Femur (tissue), 1 donor: ENCODE results near the gene PROM1.

Experiments
- DNase-seq: peaks from one replicate; pipeline ENCODE4 v3.0.0-alpha.2; 2017

The PROM1 gene

DNA sequence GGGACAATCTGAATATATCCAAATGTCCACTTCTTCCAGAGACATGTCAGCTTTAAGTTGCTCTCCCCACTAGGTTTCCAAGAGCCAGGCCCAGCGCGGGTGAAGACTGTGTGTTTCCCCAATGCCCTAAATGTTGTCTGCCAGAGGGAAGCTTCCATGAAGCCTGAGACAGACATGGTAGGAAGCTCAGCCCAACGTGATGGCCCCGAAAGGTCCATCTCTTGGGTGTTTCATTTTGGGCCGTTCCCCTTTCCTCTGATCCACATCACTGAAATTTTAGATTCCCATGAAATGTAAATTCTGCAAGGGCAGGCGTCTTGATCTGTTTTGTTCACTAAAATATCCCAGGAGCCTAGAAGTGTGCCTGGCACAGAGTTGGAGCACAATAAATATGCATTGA, 25.4 kb upstream of the PROM1 start:
- no peak for DNase-seq

DNA sequence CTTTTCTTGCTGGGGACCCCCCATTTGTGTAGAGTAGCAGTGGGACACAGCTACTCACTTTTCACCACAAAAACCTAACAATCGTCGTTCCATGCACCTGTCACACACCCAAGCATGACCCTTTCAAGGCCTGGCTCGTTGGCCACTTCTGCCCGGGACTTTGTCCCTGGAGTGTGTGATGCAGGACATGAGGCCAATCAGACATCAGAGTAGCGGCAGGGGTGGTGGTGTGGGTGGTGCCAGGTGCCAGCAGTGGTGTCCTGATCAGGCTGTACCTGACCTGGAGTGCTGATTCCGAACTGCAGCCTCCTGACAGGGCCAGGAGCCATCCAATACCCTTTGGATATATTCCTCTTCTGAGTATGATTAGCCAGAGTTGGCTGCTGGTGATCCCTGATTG, 23.1 kb upstream of the PROM1 start:
- no peak for DNase-seq

DNA sequence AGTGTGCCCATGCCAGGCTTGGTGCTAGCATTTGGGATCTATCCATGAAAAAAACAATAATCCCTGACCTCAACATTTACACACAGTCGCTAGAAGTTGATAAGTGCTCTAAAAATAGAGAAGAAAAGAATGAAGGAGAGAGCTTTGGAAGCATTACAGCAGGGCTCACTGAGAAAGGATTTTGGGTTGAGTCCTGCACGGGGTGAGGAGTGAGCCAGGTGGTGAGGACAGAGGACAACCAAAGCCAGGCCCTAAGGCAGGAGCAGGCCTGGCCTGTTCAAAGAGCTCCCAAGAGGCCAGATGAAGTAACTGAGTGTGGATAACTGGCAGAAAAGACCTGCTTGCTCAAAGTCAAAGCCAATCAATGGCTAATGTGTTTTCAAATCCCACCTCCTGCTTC, 20.7 kb upstream of the PROM1 start:
- DNase-seq = no peak

DNA sequence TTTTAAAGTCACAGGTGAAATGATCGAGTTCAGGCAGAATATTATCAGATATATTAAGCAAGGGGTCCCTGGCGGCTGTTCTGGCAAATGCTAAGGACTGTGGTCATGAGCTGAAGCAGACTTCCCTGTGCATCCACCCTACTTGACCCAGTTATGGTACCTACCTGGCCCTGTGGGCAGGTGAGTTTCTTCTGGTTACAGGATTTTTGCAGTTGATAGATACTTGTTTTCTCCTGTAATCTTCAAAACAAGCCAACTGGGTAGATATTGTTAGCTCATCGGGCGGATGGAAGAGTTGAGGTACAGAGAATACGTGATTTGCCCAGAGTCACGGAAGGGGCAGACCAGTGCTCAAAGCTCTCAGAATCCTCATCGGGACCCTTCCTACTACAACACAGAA, 18.5 kb upstream of the PROM1 start:
- DNase-seq = no peak

DNA sequence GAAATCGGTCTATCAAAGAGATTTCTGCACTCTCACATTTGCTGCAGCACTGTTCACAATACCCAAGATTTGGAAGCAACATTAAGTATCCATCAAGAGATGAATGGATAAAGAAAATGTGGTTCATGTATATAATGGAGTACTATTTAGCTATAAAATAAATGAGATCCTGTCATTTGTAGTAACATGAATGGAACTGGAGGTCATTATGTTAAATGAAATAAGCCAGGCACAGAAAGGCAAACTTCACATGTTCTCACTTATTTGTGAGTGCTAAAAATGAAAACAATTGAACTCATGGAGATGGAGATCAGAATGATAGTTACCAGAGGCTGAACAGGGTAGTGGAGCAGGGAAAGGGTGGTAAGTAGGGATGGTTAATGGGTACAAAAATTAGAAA, 17.0 kb upstream of the PROM1 start:
- DNase-seq = no peak

DNA sequence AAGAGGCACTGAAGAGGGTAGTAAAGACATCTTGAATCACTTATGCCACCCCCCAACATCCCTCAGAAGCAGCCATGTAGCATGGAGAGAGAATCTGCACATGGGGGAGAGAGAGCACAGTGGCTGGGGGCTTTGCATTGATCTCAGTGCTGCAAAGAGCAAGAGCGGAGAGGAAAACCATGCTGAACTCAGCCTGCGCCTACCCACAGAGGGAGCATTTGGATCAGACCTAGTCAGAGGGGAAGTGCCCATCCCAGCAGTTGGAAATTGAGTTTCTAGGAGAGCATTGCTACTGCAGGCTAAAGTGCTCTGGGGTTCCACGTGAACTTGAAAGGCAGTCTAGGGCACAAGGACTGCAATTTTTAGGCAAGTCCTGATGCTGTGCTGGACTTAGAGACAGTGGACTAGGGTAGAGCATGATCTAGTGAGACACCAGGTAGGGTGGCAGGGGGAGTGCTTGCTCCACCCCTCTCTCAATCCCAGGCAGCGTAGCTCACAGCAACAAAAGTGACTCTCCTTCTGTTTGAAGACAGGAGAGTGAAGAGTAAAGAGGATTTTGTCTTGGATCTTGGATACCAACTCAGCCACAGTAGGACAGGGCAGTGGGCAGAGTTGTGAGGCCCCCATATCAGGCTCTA, 9.0 kb upstream of the PROM1 start:
- DNase-seq = no peak

DNA sequence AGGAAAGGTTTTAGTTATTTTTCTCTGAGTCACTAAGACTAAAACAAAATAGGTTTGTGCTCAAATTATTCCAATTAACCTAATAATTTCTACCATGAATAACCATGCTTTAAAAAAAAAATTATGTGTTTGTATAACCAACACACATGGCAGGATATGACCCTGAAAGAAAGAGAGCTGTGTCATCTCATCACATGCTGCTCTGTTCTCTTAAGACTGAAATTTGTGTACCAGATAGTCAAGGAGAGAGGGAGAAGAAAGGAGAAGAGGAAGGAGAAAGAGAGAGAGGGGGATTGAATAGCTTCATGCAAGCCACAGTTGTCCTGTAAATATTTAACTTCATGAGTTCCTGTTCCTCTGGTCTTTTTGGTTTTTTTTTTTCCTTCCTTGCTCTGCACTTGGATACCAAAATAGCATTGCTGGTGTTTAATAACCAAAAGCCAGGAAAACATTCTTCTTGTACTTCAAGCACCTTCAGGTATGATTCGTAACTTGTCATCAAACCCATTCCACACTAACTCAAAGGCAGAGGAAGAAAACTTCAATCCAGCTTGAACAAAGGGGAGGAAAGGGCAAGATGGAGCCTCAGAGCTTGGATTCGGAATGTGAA, 6.4 kb upstream of the PROM1 start:
- no peak for DNase-seq

DNA sequence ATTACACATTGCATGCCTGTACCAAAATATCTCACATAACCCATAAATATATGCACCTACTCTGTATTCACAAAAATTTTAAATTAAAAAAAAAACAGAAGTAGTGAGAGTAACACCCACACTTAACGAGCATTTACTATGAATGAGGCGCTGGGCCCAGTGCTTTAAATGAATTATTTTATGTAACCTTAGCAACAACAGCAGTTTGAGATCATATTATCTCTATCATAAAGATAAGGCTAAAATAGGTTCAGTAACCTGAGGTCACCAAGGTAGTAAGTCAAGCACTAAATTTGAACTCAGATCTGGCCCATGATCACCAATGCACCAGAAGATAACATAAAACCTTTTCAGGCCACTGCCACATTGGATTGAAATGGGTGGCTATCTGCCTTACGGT, 5.3 kb upstream of the PROM1 start:
- DNase-seq = no peak

DNA sequence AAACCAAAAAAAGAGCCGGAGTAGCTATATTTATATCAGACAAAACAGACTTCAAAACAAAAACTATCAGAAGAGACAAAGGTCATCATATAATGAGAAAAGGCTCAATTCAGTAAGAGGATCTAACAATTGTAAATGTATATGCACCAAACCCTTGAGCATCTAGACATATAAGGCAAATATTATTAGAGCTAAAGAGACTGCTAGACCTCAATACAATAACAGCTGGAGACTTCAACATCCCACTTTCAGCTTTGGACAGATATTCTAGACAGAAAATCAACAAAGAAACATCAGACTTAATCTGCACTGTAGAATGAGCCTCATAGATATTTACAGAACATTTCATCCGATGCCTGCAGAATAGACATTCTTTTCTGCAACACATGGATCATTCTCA, 4.8 kb upstream of the PROM1 start:
- no peak for DNase-seq

DNA sequence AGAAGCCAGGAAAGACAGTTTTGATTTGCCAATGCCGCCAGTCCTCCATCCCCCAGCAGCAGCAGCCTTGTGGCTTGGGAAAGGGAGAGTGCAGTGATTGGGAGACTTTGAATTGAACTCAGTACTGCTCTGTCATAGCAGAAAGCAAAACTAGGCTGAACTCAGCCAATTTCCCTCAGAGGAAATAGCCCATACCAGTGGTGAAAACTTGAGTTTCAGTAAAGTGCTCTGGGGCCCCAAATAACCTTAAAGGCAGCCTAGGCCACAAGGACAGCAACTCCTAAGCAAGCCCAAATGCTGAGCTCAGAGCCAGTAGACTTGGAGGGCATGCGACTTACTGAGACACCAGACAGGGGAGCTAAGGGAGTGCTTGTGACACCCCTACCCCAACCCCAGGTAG, 2.0 kb upstream of the PROM1 start:
- DNase-seq = no peak

DNA sequence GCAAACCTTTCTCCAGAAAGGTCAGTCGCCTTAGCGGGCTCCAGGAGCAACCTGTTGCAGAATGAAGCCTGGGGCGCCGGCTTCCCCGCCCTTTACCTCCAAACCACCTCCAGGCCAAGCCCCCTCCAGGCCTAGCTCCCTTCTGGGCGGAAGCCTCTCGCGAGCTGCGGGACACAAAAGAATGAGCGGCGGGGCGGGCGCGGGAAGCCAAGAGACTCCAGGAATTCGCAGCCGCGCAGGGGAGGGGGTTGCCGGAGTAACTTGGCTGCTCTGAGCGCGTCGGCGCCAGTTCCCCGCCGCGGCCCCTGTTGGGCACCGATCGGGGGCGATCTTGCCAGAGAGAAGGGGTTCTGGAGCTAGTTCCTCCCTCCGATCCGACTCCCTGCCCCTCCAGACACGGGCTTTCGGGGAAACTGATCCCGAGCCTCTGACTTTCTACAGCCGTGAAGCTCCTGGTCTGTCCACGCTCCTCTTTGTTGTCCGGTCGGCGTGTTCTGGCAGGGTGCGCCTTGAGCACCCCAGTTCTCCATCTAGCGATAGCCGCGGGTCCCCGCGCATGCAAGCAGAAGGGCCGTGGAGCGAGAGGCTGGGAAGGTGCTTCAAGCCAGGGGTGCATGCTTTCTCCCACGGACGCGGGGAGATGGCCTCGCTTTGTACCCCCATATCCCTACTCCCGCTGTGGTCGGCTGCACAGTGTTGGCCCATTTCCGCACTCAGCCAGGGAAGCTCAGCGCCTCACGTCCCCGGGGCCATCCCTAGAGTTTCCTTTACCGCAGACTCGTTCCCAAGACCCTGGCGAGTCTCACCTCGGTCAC, 1.2 kb downstream of the PROM1 start:
- peak; percentile 79 for DNase-seq

DNA sequence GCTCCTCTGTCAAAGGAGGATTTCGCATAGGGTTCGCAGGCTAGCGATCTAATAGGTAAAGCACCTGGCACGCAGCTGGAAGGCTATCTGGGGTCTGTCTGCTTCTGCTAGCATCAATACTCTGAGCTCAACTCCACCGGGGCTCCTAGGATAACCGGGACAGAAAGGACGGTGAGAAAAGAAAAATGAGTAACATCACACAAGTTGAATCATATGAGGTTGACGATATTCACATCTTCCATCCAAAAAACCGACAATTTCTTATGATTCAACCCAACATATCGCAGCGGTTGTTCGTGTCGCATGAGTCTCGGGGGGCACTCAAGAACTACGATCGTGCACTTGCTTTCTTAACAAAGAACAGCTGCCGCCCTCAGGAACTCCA, 1.8 kb downstream of the PROM1 start:
- no peak for DNase-seq

DNA sequence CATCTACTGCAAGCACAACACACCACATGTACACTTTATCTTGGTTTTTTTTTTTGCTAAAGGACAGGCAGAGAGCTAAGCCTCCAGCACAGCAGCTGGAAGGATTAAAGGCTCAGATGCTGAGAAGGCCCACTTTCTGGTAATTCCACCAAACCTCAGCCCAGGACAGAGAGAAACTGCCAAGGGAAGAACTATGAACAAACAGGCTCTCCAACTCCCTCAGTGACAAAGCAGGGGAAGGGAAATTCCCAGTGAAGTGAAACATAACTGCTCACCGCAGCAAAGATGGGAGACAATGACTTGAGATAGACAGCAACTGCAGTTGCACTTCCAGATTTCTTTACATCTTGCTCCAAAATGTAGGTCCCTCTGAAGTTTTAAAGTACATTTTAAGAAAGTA, 4.8 kb downstream of the PROM1 start:
- no peak for DNase-seq

DNA sequence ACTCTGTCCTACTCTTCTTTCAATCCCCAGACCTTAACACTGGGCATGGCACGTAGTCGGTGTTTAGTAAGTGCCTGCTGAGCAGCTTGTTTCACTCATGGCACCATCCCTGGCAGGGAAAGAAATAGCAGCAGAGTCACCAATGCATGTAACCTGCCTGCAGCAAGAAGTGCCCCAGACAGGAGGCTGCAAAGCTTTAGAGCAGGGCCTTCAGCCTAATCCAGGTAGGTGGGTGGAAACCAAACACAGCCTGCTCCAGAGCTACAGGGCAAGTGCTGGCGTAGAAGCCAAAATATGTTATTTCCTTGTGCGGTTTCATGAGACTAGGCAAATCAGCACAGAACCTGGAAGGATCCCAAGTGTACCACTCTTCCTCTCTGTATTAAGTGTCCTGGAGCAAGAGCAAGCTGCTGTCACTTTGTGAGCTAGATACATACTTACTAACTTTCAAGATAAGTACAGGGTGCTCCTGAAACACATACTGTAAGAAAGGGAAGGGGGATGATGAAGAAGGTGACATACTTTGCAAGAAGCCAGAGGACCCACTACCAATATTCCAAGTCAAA, 5.5 kb downstream of the PROM1 start:
- DNase-seq = no peak

DNA sequence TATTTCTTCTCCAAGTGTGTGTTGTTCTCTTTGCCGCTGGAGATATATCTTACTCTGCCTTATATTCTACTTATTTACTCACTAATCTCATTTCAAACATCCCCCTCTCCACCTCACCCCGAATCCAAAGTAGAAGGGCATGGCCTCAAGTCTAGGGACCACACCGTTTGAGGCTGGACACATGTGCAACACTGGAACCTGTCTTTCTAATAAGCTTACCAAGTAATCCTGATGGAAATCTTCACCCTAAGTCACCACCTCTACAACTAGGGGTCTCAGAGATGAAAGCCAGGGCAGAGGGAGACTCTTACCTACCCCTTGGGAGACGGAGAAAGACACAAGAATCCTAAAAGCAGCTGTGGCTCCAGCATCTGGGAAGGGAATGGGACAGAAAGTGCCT, 6.0 kb downstream of the PROM1 start:
- no peak for DNase-seq

DNA sequence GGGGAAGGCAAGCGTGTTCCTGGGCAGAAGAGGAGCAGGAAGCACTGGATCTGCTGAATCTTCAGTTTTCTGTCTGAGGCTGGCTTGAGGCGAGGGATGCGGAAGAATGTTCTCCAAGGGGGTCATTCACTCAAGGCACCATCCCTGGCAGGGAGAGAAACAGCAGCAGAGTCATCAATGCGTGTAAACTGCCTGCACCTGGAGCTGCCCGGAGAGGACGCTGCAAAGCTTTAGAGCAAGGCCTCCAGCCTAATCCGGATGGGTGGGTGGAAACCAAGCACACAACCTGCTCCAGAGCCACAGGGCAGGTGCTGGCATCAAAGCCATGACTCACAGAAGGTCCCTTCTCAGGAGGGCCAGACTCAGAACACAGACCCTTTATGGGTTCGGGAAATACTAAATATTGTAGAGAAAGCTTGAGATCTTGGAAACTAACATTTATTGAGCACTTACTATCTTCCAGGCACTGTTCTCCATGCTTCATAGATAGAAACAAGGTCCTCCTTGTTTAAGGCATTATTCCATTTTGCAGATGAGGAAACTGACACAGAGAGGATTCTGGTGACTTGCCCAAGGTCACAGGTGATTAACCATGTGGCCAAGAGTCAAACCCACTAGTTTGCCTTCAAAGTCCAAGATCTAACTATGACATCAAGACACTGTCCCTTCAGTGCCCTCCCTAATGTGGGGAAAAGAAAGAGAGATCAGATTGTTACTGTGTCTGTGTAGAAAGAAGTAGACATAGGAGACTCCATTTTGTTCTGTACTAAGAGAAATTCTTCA, 7.7 kb downstream of the PROM1 start:
- DNase-seq = no peak

DNA sequence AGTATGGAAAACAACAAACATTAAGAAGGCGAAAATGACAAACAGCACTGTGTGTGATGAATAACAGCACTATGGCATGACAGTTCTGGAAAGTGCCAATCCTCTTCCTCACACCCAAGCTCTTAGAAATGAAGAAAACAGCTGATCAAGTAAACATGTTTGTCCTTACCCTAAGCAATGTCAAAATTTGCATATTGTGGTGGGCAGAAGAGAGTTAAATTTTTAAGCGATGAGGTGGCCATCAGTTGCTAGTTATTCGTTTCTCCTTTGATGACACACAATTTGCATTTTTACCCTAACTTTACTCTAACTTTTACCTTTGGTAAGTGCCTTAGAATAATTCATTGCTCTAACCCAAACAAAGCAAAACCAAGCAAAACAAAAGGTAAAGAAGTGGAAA, 8.8 kb downstream of the PROM1 start:
- no peak for DNase-seq

DNA sequence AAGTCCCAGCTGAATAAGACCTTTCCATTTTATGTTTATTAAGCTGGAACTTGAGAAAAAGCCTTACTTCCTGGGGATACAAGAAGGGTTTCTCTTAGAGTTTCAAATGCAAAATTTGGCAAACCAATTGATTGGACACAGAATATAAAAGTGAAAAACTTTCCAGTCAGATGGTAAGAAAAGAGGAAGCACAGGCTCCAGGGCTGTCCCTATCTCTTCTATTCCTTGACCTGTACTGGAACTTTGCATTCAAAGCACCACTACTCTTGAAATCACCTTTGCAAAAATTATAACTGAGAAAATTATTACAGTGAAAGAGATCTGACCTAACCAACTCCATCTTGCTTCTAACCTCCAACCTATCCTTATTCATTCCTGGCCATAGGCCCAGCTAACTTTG, 11.7 kb downstream of the PROM1 start:
- DNase-seq = no peak

DNA sequence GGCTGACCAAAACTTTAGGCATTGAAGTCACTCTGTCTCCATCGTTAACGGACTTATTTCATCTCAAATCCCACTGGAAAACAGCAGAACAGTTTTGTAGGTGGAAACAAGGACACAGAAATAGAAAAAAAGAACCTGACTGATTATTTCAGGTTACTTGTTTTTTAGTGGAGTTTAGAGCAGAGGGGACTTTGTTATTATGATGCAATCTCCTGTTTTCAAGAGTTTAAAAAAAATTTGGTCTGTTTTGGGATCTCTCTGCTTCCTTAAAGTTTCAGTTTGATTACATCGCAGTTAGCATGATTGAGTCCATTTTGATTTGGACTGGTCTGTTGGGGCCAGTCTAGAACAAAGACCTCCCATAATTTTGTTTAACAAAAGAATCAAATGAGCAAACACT, 13.6 kb downstream of the PROM1 start:
- DNase-seq = no peak

DNA sequence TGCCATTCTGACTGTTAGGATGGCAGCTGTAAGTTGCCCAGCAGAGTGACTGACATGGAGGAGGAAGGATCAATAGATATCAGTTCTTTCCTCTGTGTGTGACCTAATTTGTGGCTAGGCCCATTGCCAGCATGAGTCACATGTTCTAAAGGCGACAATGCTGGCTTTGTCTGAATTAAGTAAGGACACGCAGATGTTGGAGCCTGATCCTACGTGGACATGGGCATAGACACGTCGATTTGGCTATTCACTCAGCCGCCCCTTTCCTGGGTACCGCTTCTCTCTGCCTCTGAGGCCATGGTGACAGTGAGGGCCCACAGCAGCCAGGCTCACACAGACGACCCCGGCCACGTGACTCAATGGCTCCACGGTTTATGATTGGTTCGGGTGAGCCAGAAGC, 16.3 kb downstream of the PROM1 start:
- no peak for DNase-seq

DNA sequence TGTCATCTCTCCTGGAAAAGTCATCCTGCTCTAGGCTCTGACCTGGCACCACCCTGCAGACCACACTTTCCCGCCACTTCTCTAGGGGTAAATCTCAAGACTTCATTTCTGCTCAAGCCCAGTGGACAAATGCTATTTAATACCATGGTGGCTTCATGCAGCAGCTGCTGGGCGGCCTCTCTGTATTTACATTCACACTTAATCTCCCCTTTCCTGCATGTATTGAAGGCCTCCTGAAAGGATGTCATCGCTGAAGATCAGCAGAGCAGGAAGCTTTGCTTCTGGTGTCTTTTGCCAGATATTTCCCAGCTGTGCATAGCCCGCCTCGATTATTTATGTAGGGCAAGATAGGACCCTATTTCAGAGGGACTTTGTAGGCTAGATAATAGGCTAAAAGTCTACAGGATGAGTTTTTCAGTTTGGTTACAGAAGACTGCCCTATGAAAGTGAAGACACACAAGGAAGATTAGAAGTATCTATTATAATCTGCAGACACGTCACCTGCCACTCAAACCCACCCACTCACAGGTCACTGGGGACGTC, 17.2 kb downstream of the PROM1 start:
- no peak for DNase-seq

DNA sequence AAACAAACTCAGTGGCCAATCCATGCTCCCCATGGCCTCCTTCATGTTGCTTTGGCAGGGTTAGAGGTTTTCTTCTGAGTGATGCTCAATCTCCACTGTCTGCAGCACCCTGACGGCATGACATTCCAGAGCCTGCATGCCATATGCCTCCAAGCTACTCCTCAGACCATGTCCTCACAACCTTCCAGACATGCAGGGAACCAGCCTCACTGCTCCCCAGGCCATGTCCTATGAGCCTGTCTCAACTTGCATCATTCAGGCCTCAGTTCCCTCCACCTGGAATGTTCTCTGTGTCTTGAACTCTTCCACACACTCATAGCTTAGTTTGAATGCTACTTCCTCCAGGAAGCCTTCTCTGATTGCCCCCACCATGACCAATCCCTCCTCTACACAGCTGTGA, 18.8 kb downstream of the PROM1 start:
- no peak for DNase-seq

DNA sequence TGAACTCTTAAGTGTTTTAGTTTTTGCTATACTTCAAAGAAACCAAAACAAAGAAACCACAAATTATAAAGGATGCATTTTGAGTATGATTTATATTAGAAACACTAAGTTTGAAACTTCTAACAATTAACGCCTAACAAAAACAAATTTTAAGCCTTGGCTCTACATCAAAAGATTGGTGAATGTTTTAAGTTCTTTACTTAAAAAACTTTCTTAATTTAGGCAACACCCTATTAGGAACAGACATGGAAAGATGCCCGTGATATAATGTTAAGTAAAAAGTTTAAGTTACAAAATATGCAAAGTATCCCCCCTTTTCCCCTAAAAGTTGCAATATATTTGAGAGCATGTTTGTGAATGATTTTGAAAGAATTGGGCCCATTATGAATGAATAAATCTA, 21.2 kb downstream of the PROM1 start:
- no peak for DNase-seq
